HUES64 (cell line): Measurements from ENCODE around the gene LCTL. TPM values are rescaled to one million over a fixed set of nuclear protein-coding genes. Genes with fewer than 3 reads are reported as not detected.

Source experiments
- H3K27ac ChIP-seq: 2 replicates; pipeline ENCODE4 v1.7.0; 2013; ENCODE audit warnings: low read depth, low read length, inconsistent platforms
- H3K27me3 ChIP-seq: 2 replicates; pipeline ENCODE4 v1.6.1; 2013; ENCODE audit warnings: mild to moderate bottlenecking, low read length; ENCODE audit not compliant: insufficient read depth
- H3K36me3 ChIP-seq: 2 replicates; pipeline ENCODE4 v1.6.1; 2013; ENCODE audit warnings: mild to moderate bottlenecking, low read length; ENCODE audit not compliant: insufficient read depth
- H3K4me1 ChIP-seq: 2 replicates; pipeline ENCODE4 v1.6.1; 2013; ENCODE audit warnings: mild to moderate bottlenecking, low read length, moderate library complexity; ENCODE audit not compliant: insufficient read depth
- H3K4me3 ChIP-seq: 2 replicates; pipeline ENCODE4 v1.5.1; 2013; ENCODE audit warnings: mild to moderate bottlenecking, low read length, moderate library complexity
- H3K9ac ChIP-seq: 2 replicates; pipeline ENCODE4 v1.6.1; 2013; ENCODE audit warnings: mild to moderate bottlenecking, low read depth, low read length
- H3K9me3 ChIP-seq: 2 replicates; pipeline ENCODE4 v1.6.1; 2013; ENCODE audit warnings: low read depth, low read length; ENCODE audit not compliant: insufficient read depth
- WGBS: fragments of 150-250, 120-280 bp; methylation state at CpG from one replicate; pipeline ENCODE4 v1.1.7; 2013; ENCODE audit warnings: missing lambda C conversion rate; 5-methylcytosine and 5-hydroxymethylcytosine counted together
- polyA plus RNA-seq, 2 experiments: library from polyadenylated mRNA; stranded (reverse); fragments of 50-300 nt; gene quantifications; one replicate each; pipeline ENCODE4 v1.2.3, GENCODE V29; 2013

Gene LCTL
- 3.8 TPM for polyA plus RNA-seq (2013, experiment 1 of 2)
- 3.9 TPM for polyA plus RNA-seq (2013, experiment 2 of 2)

- Histone ChIP-seq H3K9ac (peak within 1 kb of the TSS; percentile 65), H3K27ac (peak within 1 kb of the TSS; percentile 54)
Measured at GRCh38 chr15:66565741-66566144, at the start of gene LCTL. TSS of gene LCTL (minus strand) at chr15:66565998. CDS start at chr15:66565365, 633 bp downstream.

GRCh38 chr15:66614951-66615760, 49.4 kb upstream of the LCTL start:
- WGBS: 91% methylated on average over 8 of the region's 8 CpGs
- H3K27me3 ChIP-seq: no peaks in the 10 kb centered on the region
- H3K9ac ChIP-seq: no peak overlapping the region
- H3K9me3 ChIP-seq: no peaks in the 10 kb centered on the region
- peaks cover 12% of the 10 kb centered on the region for H3K4me1 ChIP-seq
- H3K36me3 ChIP-seq: no peaks in the 10 kb centered on the region
- no peak overlapping the region for H3K4me3 ChIP-seq
- no peak overlapping the region for H3K27ac ChIP-seq

More at GRCh38 chr15:66565741-66566144, at the start of gene LCTL:
- no peaks in the 10 kb centered on the region for H3K27me3 ChIP-seq
- H3K36me3 ChIP-seq: 0 out of 2 replicates have a peak, but pooled peaks cover 5% of the 10 kb centered on the region
- 16% methylated on average over 12 of the region's 14 CpGs for WGBS
- peaks cover 20% of the 10 kb centered on the region for H3K4me1 ChIP-seq
- peak within 1 kb of the TSS; percentile 39 for H3K4me3 ChIP-seq
- no peaks in the 10 kb centered on the region for H3K9me3 ChIP-seq

GRCh38 chr15:66614456-66614855, 48.7 kb upstream of the LCTL start:
- Histone ChIP-seq H3K9ac (no peak overlapping the region), H3K36me3 (no peaks in the 10 kb centered on the region), H3K4me3 (no peak overlapping the region), H3K9me3 (no peaks in the 10 kb centered on the region), H3K27ac (no peak overlapping the region), H3K27me3 (no peaks in the 10 kb centered on the region), H3K4me1 (peaks cover 7% of the 10 kb centered on the region)
- 94% methylated on average over 4 of the region's 5 CpGs for WGBS

GRCh38 chr15:66613743-66614142, 47.9 kb upstream of the LCTL start:
- no peak overlapping the region for H3K27ac ChIP-seq
- H3K36me3 ChIP-seq: no peaks in the 10 kb centered on the region
- WGBS: 94% methylated on average over 3 of the region's 3 CpGs
- H3K4me1 ChIP-seq: peaks cover 5% of the 10 kb centered on the region; the same call in 1 of the 2 replicates
- no peaks in the 10 kb centered on the region for H3K9me3 ChIP-seq
- no peaks in the 10 kb centered on the region for H3K27me3 ChIP-seq
- no peak overlapping the region for H3K4me3 ChIP-seq
- H3K9ac ChIP-seq: no peak overlapping the region

- Histone ChIP-seq H3K36me3 (no peaks in the 10 kb centered on the region), H3K4me1 (no peaks in the 10 kb centered on the region; the same call in 1 of the 2 replicates), H3K9me3 (no peaks in the 10 kb centered on the region), H3K27me3 (no peaks in the 10 kb centered on the region), H3K27ac (no peak overlapping the region), H3K4me3 (no peak overlapping the region), H3K9ac (no peak overlapping the region)
- WGBS: 90% methylated on average over 13 of the region's 13 CpGs
Measured at GRCh38 chr15:66611257-66612053, 45.7 kb upstream of the LCTL start.

- H3K9me3 ChIP-seq: no peaks in the 10 kb centered on the region
- WGBS: 64% methylated on average over 5 of the region's 5 CpGs
- H3K4me1 ChIP-seq: no peaks in the 10 kb centered on the region; the same call in 1 of the 2 replicates
- no peak overlapping the region for H3K4me3 ChIP-seq
- H3K9ac ChIP-seq: no peak overlapping the region
- H3K36me3 ChIP-seq: no peaks in the 10 kb centered on the region
- H3K27ac ChIP-seq: no peak overlapping the region
- no peaks in the 10 kb centered on the region for H3K27me3 ChIP-seq
Measured at GRCh38 chr15:66609876-66610275, 44.1 kb upstream of the LCTL start.

- Histone ChIP-seq H3K27ac (no peak overlapping the region), H3K36me3 (no peaks in the 10 kb centered on the region), H3K9me3 (no peaks in the 10 kb centered on the region), H3K27me3 (no peaks in the 10 kb centered on the region), H3K4me3 (no peak overlapping the region), H3K4me1 (no peaks in the 10 kb centered on the region; the same call in 1 of the 2 replicates), H3K9ac (no peak overlapping the region)
- WGBS: 100% methylated on average over 1 of the region's 2 CpGs
Measured at GRCh38 chr15:66608881-66609280, 43.1 kb upstream of the LCTL start.

GRCh38 chr15:66608159-66608558, 42.4 kb upstream of the LCTL start:
- Histone ChIP-seq H3K4me3 (no peak overlapping the region), H3K4me1 (no peaks in the 10 kb centered on the region; the same call in 1 of the 2 replicates), H3K9me3 (no peaks in the 10 kb centered on the region), H3K27ac (no peak overlapping the region), H3K9ac (no peak overlapping the region), H3K36me3 (no peaks in the 10 kb centered on the region), H3K27me3 (no peaks in the 10 kb centered on the region)
- 97% methylated on average over 3 of the region's 3 CpGs for WGBS

- Histone ChIP-seq H3K9ac (no peak overlapping the region), H3K27me3 (no peaks in the 10 kb centered on the region), H3K4me3 (no peak overlapping the region), H3K9me3 (no peaks in the 10 kb centered on the region), H3K4me1 (no peaks in the 10 kb centered on the region; the same call in 1 of the 2 replicates), H3K36me3 (no peaks in the 10 kb centered on the region), H3K27ac (no peak overlapping the region)
- whole genome bisulfite sequencing: 46% methylated on average over 13 of the region's 14 CpGs
Measured at GRCh38 chr15:66603301-66604179, 37.7 kb upstream of the LCTL start.

GRCh38 chr15:66601521-66601920, 35.7 kb upstream of the LCTL start:
- no peaks in the 10 kb centered on the region for H3K9me3 ChIP-seq
- 74% methylated on average over 2 of the region's 2 CpGs for WGBS
- no peaks in the 10 kb centered on the region for H3K36me3 ChIP-seq
- no peaks in the 10 kb centered on the region for H3K27me3 ChIP-seq
- no peak overlapping the region for H3K9ac ChIP-seq
- H3K4me3 ChIP-seq: no peak overlapping the region
- no peak overlapping the region for H3K27ac ChIP-seq
- H3K4me1 ChIP-seq: no peaks in the 10 kb centered on the region; the same call in 1 of the 2 replicates
